IMR-90 (cell line): ENCODE measurements around the gene RET. TPM values are rescaled to one million over a fixed set of nuclear protein-coding genes. Genes with fewer than 3 reads are reported as not detected.

Experiments
- ATAC-seq: fragments of 200-7000 bp; cut with Tn5 transposase; 2 replicates; pipeline ENCODE4 v1.9.1; 2020; ENCODE audit warnings: low read depth, mild to moderate bottlenecking, moderate library complexity
- BruUV-seq: library from RNA; stranded (reverse); fragments of 400-500 nt; replicated peaks from 2 replicates; lab custom pipeline; 2021; lab: Mats Ljungman, UMichigan
- CTCF ChIA-PET: fragments of 300-600 bp; formaldehyde crosslinking; extraction: SDS; loops from one replicate; lab custom pipeline; 2021; ENCODE audit warnings: antibody characterized with exemption; lab: Yijun Ruan, JAX
- POLR2A ChIA-PET: fragments of 300-600 bp; sonication (Branson Sonifier 250); formaldehyde crosslinking; loops from one replicate; lab custom pipeline; 2022; ENCODE audit warnings: antibody characterized with exemption; ENCODE audit not compliant: unreplicated experiment; lab: Charles Lee
- DNase-seq: peaks from one replicate; pipeline ENCODE4 v3.0.0; 2013
- H2AFZ ChIP-seq: replicated peaks from 2 replicates; pipeline ENCODE3; 2013; ENCODE audit warnings: low read length, mild to moderate bottlenecking; ENCODE audit not compliant: poor library complexity
- H2AK5ac ChIP-seq: 2 replicates; pipeline ENCODE4 v1.6.1; 2013; ENCODE audit warnings: low read depth, low read length, inconsistent platforms
- H2AK9ac ChIP-seq: replicated peaks from 2 replicates; pipeline ENCODE3; 2013; ENCODE audit warnings: mild to moderate bottlenecking, low read depth, low read length, moderate library complexity; ENCODE audit not compliant: poor library complexity
- H2BK120ac ChIP-seq: 2 replicates; pipeline ENCODE4 v1.6.1; 2013; ENCODE audit warnings: low read depth, low read length, inconsistent platforms
- H2BK15ac ChIP-seq: 3 replicates; pipeline ENCODE4 v1.6.1; 2013; ENCODE audit warnings: low read depth, low read length, inconsistent platforms
- H2BK20ac ChIP-seq: 2 replicates; pipeline ENCODE4 v1.6.1; 2013; ENCODE audit warnings: low read depth, mild to moderate bottlenecking, inconsistent platforms, low read length, moderate library complexity
- H2BK5ac ChIP-seq: 2 replicates; pipeline ENCODE4 v1.6.1; 2013; ENCODE audit warnings: mild to moderate bottlenecking, low read depth, low read length, inconsistent platforms; ENCODE audit not compliant: poor library complexity, severe bottlenecking
- H3K14ac ChIP-seq: replicated peaks from 2 replicates; pipeline ENCODE4 v1.6.1; 2013; ENCODE audit warnings: low read depth, low read length, inconsistent platforms
- H3K18ac ChIP-seq: 2 replicates; pipeline ENCODE4 v1.6.1; 2013; ENCODE audit warnings: low read depth, low read length, control low read depth
- H3K23ac ChIP-seq: 2 replicates; pipeline ENCODE4 v1.6.1; 2013; ENCODE audit warnings: low read depth, low read length, inconsistent platforms
- H3K27ac ChIP-seq: 2 replicates; pipeline ENCODE4 v1.5.1; 2013; ENCODE audit warnings: mild to moderate bottlenecking, control low read depth, low read length; ENCODE audit not compliant: insufficient read depth
- H3K27me3 ChIP-seq: 2 replicates; pipeline ENCODE4 v1.6.1; 2013; ENCODE audit warnings: low read length; ENCODE audit not compliant: control insufficient read depth, insufficient read depth
- H3K36me3 ChIP-seq: 2 replicates; pipeline ENCODE4 v1.6.1; 2013; ENCODE audit warnings: low read length, mixed read lengths; ENCODE audit not compliant: control insufficient read depth, insufficient read depth
- H3K4ac ChIP-seq: 2 replicates; pipeline ENCODE4 v1.6.1; 2013; ENCODE audit warnings: low read depth, low read length, inconsistent platforms
- H3K4me1 ChIP-seq: 2 replicates; pipeline ENCODE4 v1.6.1; 2013; ENCODE audit warnings: low read length, mixed read lengths; ENCODE audit not compliant: control insufficient read depth, insufficient read depth
- H3K4me2 ChIP-seq: 2 replicates; pipeline ENCODE4 v1.6.1; 2013; ENCODE audit warnings: low read depth, mild to moderate bottlenecking, control low read depth, low read length, moderate library complexity
- H3K4me3 ChIP-seq: 2 replicates; pipeline ENCODE4 v1.5.1; 2013; ENCODE audit warnings: low read depth, mild to moderate bottlenecking, control low read depth, low read length, moderate library complexity; ENCODE audit not compliant: insufficient read depth
- H3K56ac ChIP-seq: 2 replicates; pipeline ENCODE4 v1.6.1; 2013; ENCODE audit warnings: low read length, inconsistent platforms; ENCODE audit not compliant: insufficient read depth; ENCODE audit errors: extremely low read depth
- H3K79me1 ChIP-seq, 2 experiments: 2 replicates each; pipeline ENCODE4 v1.6.1; 2013; ENCODE audit warnings: low read length in 2 of 2, inconsistent platforms in 1 of 2, low read depth in 1 of 2
- H3K9ac ChIP-seq: 2 replicates; pipeline ENCODE4 v1.6.1; 2013; ENCODE audit warnings: low read depth, low read length, control low read depth
- H3K9me1 ChIP-seq: 2 replicates; pipeline ENCODE4 v1.6.1; 2013; ENCODE audit warnings: low read length, inconsistent platforms; ENCODE audit not compliant: insufficient read depth
- H3K9me3 ChIP-seq: 2 replicates; pipeline ENCODE4 v1.6.1; 2013; ENCODE audit warnings: low read length; ENCODE audit not compliant: control insufficient read depth, insufficient read depth
- H4K20me1 ChIP-seq: 2 replicates; pipeline ENCODE4 v1.6.1; 2013; ENCODE audit warnings: low read length, inconsistent platforms; ENCODE audit not compliant: insufficient read depth
- H4K5ac ChIP-seq: 2 replicates; pipeline ENCODE4 v1.6.1; 2013; ENCODE audit warnings: mild to moderate bottlenecking, low read depth, low read length, control low read depth
- H4K8ac ChIP-seq, 2 experiments: 2 replicates each; pipeline ENCODE4 v1.6.1; 2013; ENCODE audit warnings: low read depth in 2 of 2, low read length in 2 of 2, control low read depth in 1 of 2, inconsistent platforms in 1 of 2
- H4K91ac ChIP-seq: 2 replicates; pipeline ENCODE4 v1.6.1; 2013; ENCODE audit warnings: low read depth, low read length, inconsistent platforms; ENCODE audit not compliant: insufficient read depth
- BHLHE40 ChIP-seq: fragments of 150-350 bp; IDR thresholded peaks from 2 replicates; pipeline ENCODE4 v1.6.1; 2016; ENCODE audit warnings: mild to moderate bottlenecking, low read depth, low read length
- CHD1 ChIP-seq: IDR thresholded peaks from 2 replicates; pipeline ENCODE4 v1.6.1; 2012; ENCODE audit warnings: low read depth, low read length, improper control_type of control experiment
- FOS ChIP-seq: fragments of 150-350 bp; IDR thresholded peaks from 2 replicates; pipeline ENCODE4 v1.6.1; 2016; ENCODE audit warnings: low read depth, low read length
- MAFK ChIP-seq: IDR thresholded peaks from 2 replicates; pipeline ENCODE4 v1.6.1; 2012; ENCODE audit warnings: low read depth, low read length, improper control_type of control experiment
- MAZ ChIP-seq: IDR thresholded peaks from 2 replicates; pipeline ENCODE4 v1.6.1; 2012; ENCODE audit warnings: low read depth, mild to moderate bottlenecking, low read length, improper control_type of control experiment, moderate library complexity, borderline replicate concordance
- NFE2L2 ChIP-seq: fragments of 150-350 bp; IDR thresholded peaks from 2 replicates; pipeline ENCODE4 v1.6.1; 2016; ENCODE audit warnings: low read depth, mild to moderate bottlenecking, low read length
- POLR2A ChIP-seq: IDR thresholded peaks from 2 replicates; pipeline ENCODE4 v1.6.1; 2012; ENCODE audit warnings: mild to moderate bottlenecking, low read depth, low read length
- RAD21 ChIP-seq: IDR thresholded peaks from 2 replicates; pipeline ENCODE4 v1.6.1; 2012; ENCODE audit warnings: low read length, improper control_type of control experiment
- RCOR1 ChIP-seq: IDR thresholded peaks from 2 replicates; pipeline ENCODE4 v1.6.1; 2012; ENCODE audit warnings: mild to moderate bottlenecking, low read length, improper control_type of control experiment; ENCODE audit not compliant: insufficient replicate concordance
- RFX5 ChIP-seq: IDR thresholded peaks from 2 replicates; pipeline ENCODE4 v1.8.0; 2012; ENCODE audit warnings: low read depth, mild to moderate bottlenecking, low read length, moderate library complexity
- WGBS, 2 experiments: methylation state at CpG; one replicate each; pipeline versions ENCODE4 v1.1.5 to v1.1.7; 2013; ENCODE audit warnings: missing lambda C conversion rate in 2 of 2; ENCODE audit not compliant: insufficient read length in 1 of 2; ENCODE audit errors: extremely low coverage in 2 of 2; 5-methylcytosine and 5-hydroxymethylcytosine counted together
- dilution Hi-C: fragments of 300-500 bp; cut with HindIII; formaldehyde crosslinking; loops from one replicate; pipeline ENCODE4 v1.14.3; 2018; ENCODE audit warnings: low sequenced_read_pairs; ENCODE audit not compliant: unreplicated experiment
- in situ Hi-C: fragments of 300-500 bp; cut with MboI; formaldehyde crosslinking; loops from 3 replicates; pipeline ENCODE4 v1.14.3; 2019; ENCODE audit warnings: low sequenced_read_pairs, inconsistent platforms, mixed read lengths
- intact Hi-C: fragments of 100-400 bp; cut with micrococcal nuclease; formaldehyde crosslinking; loops from 2 replicates; pipeline ENCODE4 v1.10.0; 2022
- polyA plus RNA-seq, 3 experiments: library from polyadenylated mRNA; depleted of rRNA; stranded (reverse); fragments of >200 nt; gene quantifications; 2 replicates each; pipeline ENCODE4 v1.2.3, GENCODE V29; 2012; ENCODE audit warnings: low replicate concordance in 1 of 3
- total RNA-seq: library from RNA; depleted of rRNA; stranded (reverse); fragments of >200 nt; gene quantifications from 2 replicates; pipeline ENCODE4 v1.2.3, GENCODE V29; 2012
- TF ChIP-seq, protein P1 (sequence below): fragments of 150-350 bp; IDR thresholded peaks from 2 replicates; pipeline ENCODE4 v1.6.1; 2016; ENCODE audit warnings: low read depth, mild to moderate bottlenecking, low read length, moderate library complexity, borderline replicate concordance
- TF ChIP-seq, protein P2 (sequence below): conservative IDR thresholded peaks from 2 replicates; pipeline ENCODE4 v1.5.1; 2012; ENCODE audit warnings: mild to moderate bottlenecking, low read depth, low read length, improper control_type of control experiment

The RET gene
- total and polyA plus RNA-seq, 2 of the 4 experiments (the other 2 are of a cell fraction): 0.10 to 0.18 TPM

- Histone ChIP-seq H4K5ac (no peak overlapping the region), H3K27ac (no peak overlapping the region), H4K8ac (no peak overlapping the region), H2BK20ac (no peak overlapping the region), H3K4me3 (no peak overlapping the region), H3K23ac (no peak overlapping the region), H2BK120ac (no peak overlapping the region), H4K20me1 (no peaks in the 10 kb centered on the region; the same call in 1 of the 2 replicates), H2BK5ac (no peak overlapping the region), H2AK9ac (no peak overlapping the region), H3K36me3 (peaks cover 24% of the 10 kb centered on the region), H2BK15ac (no peak overlapping the region), H3K9me1 (peaks cover 6% of the 10 kb centered on the region; the same call in 1 of the 2 replicates), H3K27me3 (no peaks in the 10 kb centered on the region), H3K18ac (no peak overlapping the region), H2AK5ac (no peak overlapping the region), H3K4me2 (no peak overlapping the region), H3K9me3 (no peaks in the 10 kb centered on the region), H3K9ac (no peak overlapping the region), H3K4ac (no peak overlapping the region), H3K4me1 (no peaks in the 10 kb centered on the region), H3K14ac (no peak overlapping the region), H3K79me1 (peaks cover 13 to 15% of the 10 kb centered on the region in 2 experiments), H4K91ac (no peak overlapping the region), H2AFZ (no peak overlapping the region), H3K56ac (no peak overlapping the region)
- BruUV-seq: no TSS peak
- no peak for DNase-seq
- dilution Hi-C loops: no loop called here
- CTCF ChIA-PET: interaction anchor here (1.0 kb wide), 1 partner anchor 30 kb away, joined by 3 read pairs; no protein-coding TSS in a partner anchor
- intact Hi-C loops: no loop called here
- WGBS, 2 experiments: no CpG with 5 or more reads among the region's 6 CpGs
- TF ChIP-seq POLR2A (no peak), CHD1 (no peak), RCOR1 (no peak), BHLHE40 (no peak), FOS (no peak), RFX5 (no peak), MAZ (no peak), NFE2L2 (no peak), RAD21 (no peak), MAFK (no peak)
- TF ChIP-seq, protein P1, sequence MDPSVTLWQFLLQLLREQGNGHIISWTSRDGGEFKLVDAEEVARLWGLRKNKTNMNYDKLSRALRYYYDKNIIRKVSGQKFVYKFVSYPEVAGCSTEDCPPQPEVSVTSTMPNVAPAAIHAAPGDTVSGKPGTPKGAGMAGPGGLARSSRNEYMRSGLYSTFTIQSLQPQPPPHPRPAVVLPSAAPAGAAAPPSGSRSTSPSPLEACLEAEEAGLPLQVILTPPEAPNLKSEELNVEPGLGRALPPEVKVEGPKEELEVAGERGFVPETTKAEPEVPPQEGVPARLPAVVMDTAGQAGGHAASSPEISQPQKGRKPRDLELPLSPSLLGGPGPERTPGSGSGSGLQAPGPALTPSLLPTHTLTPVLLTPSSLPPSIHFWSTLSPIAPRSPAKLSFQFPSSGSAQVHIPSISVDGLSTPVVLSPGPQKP: no peak
- TF ChIP-seq, protein P2, sequence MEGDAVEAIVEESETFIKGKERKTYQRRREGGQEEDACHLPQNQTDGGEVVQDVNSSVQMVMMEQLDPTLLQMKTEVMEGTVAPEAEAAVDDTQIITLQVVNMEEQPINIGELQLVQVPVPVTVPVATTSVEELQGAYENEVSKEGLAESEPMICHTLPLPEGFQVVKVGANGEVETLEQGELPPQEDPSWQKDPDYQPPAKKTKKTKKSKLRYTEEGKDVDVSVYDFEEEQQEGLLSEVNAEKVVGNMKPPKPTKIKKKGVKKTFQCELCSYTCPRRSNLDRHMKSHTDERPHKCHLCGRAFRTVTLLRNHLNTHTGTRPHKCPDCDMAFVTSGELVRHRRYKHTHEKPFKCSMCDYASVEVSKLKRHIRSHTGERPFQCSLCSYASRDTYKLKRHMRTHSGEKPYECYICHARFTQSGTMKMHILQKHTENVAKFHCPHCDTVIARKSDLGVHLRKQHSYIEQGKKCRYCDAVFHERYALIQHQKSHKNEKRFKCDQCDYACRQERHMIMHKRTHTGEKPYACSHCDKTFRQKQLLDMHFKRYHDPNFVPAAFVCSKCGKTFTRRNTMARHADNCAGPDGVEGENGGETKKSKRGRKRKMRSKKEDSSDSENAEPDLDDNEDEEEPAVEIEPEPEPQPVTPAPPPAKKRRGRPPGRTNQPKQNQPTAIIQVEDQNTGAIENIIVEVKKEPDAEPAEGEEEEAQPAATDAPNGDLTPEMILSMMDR: no peak
- POLR2A ChIA-PET: no interaction called here
- ATAC-seq: no peak
- in situ Hi-C loops: no loop called here
Observed at GRCh38 chr10:43174969-43175368, 98.1 kb downstream of the RET start.
